ENCODE data around the gene PRUNE2.
"Not testable (repeated sequence)": the region's sequence is repeated elsewhere in the genome, so short reads cannot be mapped to it uniquely, and the experiment has no call there.

Gene PRUNE2, protein sequence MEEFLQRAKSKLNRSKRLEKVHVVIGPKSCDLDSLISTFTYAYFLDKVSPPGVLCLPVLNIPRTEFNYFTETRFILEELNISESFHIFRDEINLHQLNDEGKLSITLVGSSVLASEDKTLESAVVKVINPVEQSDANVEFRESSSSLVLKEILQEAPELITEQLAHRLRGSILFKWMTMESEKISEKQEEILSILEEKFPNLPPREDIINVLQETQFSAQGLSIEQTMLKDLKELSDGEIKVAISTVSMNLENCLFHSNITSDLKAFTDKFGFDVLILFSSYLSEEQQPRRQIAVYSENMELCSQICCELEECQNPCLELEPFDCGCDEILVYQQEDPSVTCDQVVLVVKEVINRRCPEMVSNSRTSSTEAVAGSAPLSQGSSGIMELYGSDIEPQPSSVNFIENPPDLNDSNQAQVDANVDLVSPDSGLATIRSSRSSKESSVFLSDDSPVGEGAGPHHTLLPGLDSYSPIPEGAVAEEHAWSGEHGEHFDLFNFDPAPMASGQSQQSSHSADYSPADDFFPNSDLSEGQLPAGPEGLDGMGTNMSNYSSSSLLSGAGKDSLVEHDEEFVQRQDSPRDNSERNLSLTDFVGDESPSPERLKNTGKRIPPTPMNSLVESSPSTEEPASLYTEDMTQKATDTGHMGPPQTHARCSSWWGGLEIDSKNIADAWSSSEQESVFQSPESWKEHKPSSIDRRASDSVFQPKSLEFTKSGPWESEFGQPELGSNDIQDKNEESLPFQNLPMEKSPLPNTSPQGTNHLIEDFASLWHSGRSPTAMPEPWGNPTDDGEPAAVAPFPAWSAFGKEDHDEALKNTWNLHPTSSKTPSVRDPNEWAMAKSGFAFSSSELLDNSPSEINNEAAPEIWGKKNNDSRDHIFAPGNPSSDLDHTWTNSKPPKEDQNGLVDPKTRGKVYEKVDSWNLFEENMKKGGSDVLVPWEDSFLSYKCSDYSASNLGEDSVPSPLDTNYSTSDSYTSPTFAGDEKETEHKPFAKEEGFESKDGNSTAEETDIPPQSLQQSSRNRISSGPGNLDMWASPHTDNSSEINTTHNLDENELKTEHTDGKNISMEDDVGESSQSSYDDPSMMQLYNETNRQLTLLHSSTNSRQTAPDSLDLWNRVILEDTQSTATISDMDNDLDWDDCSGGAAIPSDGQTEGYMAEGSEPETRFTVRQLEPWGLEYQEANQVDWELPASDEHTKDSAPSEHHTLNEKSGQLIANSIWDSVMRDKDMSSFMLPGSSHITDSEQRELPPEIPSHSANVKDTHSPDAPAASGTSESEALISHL (N-terminal part only)

DNA sequence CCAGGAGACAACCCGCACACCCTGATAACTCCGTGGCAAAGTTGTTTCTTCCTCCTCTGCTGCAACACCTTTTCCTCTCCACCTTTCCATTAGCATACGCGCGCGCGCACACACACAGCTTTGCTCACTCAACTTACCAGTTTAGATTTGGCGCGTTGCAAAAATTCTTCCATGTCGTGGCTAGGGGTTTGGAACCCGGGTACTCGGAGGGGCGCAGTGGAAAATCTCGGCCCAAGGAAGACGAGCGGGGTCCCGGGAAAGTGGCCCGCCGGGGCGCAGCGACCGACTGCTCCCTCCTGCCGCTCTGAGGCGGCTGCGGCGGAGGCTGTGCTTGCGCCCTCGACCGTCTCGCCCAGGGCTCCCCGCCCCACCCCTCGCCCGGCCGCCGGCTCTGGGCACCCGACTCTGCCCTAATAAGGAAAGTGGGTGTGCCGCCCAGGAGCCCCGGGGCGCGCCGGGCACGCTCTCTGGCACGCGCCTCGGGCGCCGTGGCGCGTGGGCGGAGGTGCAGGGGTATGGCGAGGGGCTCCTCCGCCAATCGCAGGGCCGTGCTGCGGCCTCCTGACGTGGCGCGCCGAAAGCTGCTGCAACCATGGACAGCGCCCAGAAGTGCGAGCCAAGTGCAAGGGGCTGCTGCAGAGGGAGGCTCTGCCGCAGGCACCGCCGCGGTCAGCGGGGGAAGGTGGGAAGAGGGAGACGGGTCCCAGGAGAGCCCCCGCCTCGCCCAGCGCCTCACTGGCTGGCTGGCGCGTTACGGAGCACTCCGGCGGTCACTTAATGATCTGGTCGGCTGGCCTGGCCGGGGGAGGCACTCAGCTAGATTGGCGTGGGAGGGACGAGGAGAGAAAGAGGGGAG is at the start of gene PRUNE2:
Gene PRUNE2, minus strand, starts transcription at position 324 of the 856 bp plus-strand sequence. Its CDS starts 151 bp downstream, at position 173.
- DNase-seq: no peak

DNA sequence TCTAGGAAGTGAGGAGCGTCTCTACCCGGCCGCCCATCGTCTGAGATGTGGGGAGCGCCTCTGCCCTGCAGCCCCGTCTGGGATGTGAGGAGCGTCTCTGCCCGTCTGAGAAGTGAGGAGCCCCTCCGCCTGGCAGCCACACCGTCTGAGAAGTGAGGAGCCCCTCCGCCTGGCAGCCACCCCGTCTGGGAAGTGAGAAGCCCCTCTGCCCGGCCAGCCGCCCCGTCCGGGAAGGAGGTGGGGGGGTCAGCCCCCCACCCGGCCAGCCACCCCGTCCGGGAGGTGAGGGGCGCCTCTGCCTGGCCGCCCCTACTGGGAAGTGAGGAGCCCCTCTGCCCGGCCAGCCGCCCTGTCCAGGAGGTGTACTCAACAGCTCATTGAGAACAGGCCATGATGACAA is 49.5 kb upstream of the PRUNE2 start:
- not testable (repeated sequence) for DNase-seq

DNA sequence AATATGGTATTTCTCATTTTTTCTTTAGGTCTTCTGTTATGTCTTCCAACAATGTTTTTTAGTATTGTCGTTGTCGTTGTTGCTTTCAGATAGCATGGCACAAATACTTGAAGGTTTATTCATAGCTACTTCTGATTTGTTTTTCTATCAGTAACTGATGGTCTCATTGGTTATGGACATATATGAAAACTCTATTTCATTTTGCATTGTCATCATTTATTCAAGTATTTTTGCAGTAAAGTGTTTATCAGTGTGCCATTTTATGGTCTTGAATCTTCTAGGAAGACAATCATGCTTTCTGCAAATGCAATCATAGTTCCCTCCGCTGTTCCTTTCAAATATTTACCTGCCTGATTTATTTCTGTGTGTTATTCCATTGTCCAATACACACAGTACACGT is 44.0 kb upstream of the PRUNE2 start:
- no peak for DNase-seq

DNA sequence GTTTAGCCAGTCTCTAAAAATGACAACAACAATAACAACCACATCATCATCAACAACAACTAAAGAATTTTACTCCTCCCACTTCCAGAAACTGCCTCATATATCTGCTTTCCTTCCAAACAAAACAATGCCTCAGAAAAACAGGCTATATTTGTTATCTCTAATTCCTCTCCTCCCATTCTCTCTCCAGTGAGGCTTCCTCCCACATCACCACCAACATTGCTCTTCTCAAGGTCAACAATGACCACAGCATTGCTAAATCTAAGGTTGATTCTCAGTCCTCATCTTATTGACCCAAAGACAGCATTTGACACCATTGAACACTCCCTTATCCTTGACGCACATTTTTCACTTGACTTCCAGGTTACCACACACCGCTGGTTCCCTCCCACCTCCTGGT is 38.1 kb upstream of the PRUNE2 start:
- no peak for DNase-seq

DNA sequence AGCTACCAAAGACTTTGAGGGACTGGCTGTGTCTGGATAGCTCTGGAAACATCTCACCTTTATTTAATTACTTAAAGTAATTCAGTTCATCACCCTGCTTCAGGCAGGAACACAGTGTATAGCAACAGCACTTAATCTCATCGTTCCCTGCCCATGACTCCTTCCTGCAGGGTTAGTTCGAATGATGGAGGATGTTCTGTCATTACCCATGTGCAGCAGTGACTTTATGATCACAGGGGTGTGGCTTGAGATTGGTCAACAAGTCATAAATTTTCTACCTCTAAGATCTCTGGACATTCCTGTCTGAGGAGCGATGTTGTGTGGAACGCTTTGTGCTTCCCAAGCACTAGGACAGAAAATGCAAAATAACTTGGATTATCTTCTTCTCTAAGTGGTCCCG is 37.1 kb upstream of the PRUNE2 start:
- DNase-seq: no peak

DNA sequence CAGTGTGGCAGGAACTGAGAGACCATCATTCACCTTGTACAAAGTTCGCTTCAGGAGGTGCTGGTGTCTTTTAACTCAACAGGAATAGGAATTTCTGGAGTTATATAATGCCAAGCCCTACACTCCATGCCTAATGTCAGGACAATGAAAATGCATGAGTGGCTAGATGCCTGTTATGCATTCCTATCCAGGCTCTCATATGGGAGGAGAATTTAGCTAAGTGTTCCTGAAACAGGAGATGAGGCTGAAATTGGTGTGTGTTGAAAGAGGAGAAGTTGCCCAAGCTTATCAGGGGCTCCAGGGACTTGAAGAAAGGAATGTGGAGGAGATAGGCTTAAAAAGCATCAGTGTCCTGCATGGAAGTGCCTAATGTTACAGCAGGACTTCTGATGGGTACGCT is 26.8 kb upstream of the PRUNE2 start:
- DNase-seq: no peak

DNA sequence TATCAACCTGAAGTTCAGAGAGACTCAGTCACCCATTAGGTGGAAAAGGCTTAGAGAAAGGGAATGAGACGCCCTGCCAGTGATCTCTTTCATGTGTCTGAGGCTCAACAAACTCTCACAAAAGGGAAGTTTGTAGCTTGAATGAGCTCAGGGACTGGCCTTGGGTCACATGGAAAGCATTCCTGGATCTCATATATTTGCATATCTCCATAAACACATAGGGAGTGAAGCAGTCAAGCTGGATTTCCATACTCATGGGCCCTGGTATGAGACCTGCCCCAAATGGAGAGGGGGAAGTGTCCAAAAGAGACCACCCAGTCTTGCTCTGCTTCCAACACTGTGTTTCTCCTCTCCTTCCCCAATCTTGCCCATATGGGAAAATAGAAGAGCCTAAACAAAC is 26.4 kb upstream of the PRUNE2 start:
- DNase-seq: no peak

DNA sequence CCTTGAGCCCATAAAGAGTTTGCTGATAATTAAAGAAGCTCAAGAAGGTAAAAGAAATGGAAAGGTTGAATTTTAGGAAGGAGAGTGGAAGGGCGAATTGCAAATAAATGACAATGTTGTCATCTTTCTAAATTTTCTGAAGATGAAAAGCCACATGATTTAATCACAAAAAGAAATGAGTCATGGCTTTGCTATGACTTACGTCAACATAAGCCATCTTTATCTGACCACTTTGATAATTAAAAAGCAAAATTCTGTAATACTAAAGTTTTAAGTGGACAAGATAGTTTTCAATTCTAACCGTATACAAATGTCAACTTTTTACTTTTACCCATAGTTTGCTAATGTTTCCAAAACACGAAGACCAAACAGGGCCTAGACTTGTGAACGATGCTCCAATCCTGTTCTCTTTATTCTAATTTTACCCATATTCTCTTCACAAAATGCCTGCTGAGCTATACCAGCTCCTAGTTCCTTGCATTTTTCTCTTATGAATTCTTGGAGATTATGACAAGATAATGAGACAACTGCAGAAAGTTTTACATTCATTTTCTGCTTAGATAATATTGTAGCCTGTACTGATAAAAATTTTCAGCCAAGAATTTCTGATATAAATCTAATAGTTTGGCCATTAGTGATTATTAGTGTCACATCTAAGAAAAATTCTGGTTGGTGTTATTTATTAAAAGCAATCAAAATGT is 21.8 kb upstream of the PRUNE2 start:
- no peak for DNase-seq

DNA sequence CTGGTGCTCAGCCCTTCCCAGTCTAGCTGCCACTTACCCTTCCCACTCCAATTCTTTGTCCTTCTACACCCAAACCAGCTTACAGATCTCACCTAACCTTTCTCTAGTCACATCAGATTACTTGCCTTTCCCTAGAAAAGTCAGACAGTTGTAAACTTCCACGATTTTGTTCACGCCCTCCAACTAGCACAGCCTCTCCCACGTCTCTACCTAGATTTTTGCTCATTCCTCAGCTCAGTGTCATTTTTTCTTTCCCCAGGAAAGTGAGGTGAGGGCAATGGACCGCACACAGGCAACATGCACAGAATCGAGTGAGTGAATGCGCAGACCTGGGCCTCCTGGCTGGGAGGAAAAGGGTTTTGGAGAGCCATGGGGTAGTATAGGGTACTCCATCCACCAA is 20.9 kb upstream of the PRUNE2 start:
- no peak for DNase-seq

DNA sequence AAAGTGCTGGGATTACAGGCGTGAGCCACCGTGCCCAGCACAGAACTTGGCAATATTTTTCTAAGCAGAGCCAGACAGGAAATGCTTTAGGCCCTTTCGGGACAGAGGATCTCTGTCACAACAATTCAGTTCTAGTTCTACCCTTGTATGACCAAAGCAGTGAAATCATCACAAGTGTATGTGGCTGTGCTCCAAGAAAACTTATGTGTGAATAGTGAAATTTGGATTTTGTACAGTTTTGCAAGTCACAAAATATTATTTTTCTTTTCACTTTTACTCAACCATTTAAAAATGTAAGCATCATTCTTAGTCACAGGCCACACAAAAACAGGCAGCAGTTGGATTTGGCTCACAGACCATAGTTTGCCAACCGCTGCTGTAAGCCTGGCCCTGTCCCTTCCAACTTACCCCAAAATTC is 20.4 kb upstream of the PRUNE2 start:
- no peak for DNase-seq

DNA sequence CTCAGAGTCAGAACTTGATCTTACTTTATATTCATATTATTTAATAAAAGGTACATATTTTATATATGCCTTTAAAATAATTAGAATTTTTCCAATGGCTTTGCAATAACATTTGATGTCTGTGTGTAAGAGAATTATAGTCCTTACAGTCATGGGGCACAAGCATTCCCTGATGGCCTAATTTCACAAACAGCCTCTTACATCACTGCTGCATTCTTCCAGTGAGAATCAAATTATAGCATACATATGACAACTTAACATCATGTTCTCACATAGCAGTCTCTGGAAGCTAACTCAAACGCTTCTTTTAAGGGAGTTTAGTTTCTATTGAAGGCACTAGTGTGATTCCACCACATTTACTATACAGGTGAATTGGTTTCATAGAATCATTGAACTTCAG is 15.3 kb upstream of the PRUNE2 start:
- no peak for DNase-seq

DNA sequence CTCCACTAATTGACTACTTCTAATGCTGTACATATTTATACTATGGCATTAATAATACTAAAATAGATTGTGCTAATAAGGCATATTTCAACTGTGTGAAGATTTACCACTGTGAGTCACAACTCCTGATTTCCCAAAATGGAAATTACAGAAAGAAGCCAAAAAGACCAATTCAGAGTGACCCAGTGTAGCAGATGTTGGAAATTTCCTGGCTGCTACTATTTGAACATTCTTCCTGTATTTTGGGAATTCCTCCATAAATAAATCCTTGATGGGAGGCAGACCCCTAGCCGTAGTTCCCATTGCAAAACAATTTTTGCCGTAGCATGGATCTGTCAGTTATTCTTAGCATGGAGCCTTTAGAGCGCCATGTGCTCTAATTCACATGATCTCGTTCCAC is 11.4 kb upstream of the PRUNE2 start:
- DNase-seq: no peak

DNA sequence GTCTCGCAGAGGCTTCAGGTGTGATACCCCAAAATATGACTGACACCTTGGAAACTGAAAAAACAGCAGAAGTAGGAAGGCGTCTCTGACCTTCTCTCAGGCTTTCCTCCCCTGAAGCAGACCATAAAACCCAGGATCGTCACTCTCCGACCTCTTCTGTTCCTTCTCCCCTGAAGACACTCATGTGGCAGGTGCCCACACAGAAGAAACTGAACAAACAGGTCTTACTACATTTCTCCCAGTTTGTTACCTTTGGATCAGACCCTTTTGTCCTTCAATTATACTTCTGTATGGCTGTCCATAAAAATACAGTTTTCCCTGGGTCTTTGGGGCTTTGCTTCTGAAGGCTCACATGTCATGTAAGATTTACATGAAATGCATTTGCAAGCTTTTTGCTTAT is 10.3 kb upstream of the PRUNE2 start:
- DNase-seq: no peak

DNA sequence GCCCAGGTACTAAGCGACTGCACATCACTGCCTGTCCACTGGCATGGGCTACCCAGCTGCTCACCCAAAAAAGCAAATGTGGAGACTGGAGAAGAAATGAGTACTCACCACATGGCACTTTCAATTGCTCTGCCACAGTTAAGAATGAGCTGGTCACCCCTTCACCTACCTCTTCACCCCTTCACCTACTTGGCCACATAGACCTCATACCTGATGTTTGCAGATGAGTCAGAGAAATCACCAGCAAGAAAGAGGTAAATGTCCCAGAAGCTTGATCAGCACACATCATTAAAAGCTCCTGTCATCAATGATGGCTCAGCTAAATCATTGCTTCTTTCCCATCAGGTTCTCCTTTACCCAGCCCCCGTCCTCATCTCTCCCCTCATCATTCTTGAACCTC is 7.6 kb upstream of the PRUNE2 start:
- no peak for DNase-seq

DNA sequence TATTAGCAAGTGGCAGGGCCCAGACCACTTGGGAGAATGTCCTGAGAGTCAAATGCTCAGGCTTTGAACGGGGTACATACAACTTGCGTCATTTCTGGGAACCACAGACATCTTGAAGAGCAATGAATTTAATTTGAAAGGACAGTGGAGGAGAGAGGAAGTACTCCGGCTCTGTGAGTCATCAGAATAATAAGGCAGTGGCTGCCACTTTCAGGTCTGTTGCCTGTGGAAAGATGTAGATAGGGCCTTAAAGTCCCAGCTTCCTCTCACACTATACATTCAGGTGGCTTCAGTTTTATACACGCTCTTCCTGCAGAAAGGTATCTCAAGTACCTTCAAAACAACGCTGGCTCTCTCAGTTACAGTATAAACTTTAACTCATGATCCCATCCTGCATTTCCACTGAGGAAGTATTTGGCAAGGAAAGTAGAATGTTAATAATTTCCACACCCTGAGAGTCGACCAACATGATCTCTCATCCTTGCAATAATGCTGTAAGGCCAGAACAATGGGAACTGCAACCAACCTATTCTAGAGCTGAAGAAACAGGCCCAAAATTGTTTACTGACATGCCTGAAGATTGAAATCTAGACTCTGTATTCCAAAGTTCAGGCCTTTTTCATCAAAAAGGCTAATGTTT is 6.8 kb upstream of the PRUNE2 start:
- DNase-seq: no peak

DNA sequence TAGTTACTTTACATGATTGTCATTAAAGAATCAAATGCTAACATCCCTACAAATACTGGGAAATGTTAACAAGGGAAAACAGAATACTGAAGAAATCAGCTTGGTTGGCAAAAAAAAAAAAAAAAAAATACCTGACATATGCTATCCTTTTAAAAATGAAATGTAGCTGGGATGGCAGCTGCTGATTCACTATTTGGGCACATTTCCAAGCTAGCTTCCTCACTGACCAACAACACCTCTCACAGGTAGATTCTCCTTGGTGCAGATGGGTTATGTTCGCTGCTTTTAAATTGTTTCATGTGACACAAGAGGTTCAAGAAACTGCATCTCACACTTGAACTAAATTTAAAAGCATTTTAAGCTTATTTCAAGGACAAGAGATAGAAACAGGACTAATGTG is 6.1 kb upstream of the PRUNE2 start:
- DNase-seq: no peak

DNA sequence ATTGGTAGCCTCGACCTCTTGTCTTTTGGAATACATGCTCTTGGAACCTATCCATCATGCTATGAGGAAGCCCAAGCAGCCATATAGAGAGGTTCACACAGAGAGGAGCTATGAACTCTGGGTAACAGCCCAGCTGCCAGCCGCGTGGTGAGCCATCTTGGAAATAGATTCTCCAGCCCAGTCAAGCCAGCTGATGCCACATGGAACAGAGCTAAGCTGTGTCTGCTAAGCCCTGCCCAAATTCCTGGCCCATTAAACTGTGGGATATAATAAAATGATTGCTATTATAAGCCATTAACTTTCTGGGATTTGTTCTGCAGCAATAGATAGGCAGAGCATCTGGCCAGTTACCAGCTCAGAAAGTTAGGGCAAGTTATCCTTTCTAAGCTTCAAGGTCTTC is 4.9 kb upstream of the PRUNE2 start:
- DNase-seq: no peak

DNA sequence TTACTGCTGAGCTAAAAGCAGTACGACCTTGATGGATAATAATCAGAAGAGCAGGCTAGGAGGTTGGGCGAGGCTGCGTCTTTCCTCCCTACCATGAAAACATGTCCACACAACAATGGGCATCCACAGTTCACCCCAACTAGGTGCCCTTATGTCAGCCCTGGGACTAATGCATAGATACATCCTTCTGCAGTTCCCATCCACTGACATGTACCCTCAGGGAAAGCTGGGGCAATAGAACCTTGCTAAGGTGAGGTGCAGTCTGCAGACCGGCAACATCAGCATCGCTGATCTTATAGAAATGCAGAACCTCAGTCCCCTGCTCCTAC is 697 bp upstream of the PRUNE2 start:
- DNase-seq: no peak

DNA sequence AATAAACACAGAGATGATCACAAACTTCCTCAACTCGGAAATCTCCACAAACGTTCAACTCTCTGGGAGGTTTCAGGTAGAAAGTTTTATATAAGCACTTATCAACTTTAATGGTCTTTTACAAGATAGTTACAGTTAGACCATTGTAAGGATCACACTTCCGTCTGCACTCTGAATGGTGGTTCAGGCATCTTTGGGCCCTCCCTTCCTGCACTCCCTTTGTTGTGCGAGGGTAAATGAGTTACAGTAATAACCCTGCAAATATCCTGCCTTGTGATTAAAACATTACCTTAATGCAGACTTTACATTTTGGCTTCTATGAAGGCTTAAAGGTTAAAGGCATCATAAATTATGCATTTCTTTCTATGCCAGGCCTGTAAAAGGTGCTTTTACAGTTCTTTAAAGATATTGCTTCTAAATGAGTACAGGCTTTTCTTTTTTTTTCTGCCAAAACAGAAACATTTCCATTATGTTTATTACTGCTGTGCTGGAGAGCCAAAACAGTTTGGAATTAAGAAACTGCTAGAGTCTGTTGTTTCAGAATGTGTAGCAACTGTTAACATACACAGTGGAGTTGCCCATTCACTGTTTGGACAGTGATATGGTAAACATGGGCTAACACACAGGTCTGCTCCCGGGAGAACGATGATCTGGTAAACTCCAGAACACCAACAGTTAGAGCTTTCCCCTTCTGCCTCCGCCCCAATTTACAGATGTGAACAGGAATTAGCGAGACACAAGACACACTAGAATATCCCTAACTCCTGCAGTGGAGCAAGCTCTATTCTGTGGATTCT is 1.1 kb downstream of the PRUNE2 start:
- DNase-seq: no peak

DNA sequence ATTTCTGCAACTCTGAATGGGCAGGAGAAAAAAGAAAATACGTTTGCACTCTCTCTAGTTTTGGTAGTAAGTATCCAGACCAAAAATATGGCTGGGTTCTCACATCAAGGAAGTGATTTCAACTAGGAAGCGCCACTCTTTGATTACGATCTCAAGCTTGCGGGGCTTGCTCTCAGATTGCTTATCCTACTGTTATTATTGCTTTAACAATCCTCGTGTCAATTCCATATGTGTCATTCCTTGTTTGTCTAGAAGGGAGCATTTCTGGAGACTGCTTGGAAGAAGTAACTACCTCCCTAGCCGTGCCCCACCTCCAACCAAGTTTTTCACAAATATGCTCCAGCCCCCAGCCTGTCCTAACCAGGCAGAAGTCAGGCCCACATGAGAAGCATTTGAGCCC is 3.5 kb downstream of the PRUNE2 start:
- DNase-seq: no peak

Measured in CD4-positive, alpha-beta T cell treated with Interleukin-17A for 4 hours (primary cell).